ENCODE results near the gene CHMP2A.

CHMP2A gene

DNA sequence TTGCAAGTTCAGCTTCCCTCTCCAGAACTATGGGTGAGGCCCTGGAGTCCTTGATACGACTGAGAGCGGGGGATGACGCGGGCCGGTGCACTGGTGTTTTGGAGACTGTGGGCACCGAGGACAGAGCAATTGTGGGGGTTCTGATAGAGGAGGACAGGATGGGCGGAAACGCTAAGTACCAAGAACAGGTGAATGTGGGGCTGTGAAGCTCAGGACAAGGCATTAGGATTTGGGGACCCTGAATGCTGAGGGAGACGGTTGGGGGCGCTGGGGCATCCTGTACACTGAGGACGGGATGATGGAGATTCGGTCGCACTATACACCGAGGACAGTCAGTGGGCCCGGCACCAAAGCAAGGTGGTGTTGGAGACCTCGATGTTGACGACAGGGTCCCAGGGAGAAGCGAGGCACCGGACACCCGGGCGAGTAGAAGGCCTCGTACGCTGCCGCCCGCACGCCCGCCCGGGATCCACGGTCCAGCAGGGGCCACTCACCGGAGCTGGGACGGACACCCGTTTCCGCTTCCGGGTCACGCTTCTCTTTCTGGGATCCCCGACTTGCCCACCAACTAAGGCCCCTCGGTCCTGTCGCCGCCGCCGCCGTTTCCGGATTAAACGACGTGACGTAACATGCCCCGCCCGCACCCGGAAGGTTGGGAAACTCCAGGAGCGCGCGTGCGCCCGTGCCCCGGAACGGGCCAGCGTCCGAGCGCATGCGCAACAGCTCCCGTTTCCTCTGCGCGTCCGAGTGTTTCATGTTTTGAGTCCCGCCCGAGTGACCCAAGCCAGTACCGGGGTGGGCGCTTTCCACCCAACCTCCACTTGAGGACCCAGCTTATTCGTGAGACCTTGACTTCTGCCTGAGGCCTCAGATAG lies at the start of gene CHMP2A:
TSS of gene CHMP2A (minus strand) at position 612 of the 875 bp plus-strand sequence. CDS start 893 bp downstream, outside the sequence.
- peak within 1 kb of the TSS; percentile 68 for H3K4me3 ChIP-seq (ENCODE audit: low read depth, low read length)
- TF ChIP-seq, protein P1, sequence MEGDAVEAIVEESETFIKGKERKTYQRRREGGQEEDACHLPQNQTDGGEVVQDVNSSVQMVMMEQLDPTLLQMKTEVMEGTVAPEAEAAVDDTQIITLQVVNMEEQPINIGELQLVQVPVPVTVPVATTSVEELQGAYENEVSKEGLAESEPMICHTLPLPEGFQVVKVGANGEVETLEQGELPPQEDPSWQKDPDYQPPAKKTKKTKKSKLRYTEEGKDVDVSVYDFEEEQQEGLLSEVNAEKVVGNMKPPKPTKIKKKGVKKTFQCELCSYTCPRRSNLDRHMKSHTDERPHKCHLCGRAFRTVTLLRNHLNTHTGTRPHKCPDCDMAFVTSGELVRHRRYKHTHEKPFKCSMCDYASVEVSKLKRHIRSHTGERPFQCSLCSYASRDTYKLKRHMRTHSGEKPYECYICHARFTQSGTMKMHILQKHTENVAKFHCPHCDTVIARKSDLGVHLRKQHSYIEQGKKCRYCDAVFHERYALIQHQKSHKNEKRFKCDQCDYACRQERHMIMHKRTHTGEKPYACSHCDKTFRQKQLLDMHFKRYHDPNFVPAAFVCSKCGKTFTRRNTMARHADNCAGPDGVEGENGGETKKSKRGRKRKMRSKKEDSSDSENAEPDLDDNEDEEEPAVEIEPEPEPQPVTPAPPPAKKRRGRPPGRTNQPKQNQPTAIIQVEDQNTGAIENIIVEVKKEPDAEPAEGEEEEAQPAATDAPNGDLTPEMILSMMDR (IDR thresholded peaks at IDR 0.05; ENCODE audit: low read depth, low read length, missing control alignments), result no peak
- DNase-seq (ENCODE audit: low read depth), result peak; percentile 86

DNA sequence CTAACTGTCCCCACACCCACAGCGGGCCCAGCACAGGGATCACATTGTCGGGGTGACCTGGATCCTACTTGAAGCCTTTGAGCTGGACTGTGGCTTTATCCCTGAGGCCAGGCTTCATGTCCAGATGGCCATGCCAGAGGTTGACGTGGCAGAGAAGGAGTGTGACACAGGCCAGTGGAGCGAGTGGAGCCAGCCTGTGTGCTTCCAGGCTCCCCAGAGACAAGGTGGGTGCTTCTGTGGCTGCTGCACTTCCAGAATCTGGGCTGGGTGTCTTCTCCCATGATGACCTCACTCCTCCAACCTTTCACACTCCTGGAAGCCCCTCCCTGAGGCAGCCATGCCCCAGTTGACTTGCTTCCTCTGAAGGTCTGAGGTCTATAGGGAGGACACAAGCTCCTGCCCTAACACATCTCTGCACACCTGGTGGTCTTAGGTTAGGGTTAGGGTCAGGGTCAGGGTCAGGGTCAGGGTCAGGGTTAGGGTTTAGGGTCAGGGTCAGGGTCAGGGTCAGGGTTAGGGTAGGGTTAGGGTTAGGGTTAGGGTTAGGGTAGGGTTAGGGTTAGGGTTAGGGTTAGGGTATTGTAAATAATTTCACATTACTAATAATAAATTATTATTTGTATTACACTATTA lies 31.3 kb upstream of the CHMP2A start:
- no peak overlapping the region for H3K4me3 ChIP-seq (ENCODE audit: low read depth, low read length)
- TF ChIP-seq, protein P1 (IDR thresholded peaks at IDR 0.05; ENCODE audit: low read depth, low read length, missing control alignments), result no peak
- no peak for DNase-seq (ENCODE audit: low read depth)

DNA sequence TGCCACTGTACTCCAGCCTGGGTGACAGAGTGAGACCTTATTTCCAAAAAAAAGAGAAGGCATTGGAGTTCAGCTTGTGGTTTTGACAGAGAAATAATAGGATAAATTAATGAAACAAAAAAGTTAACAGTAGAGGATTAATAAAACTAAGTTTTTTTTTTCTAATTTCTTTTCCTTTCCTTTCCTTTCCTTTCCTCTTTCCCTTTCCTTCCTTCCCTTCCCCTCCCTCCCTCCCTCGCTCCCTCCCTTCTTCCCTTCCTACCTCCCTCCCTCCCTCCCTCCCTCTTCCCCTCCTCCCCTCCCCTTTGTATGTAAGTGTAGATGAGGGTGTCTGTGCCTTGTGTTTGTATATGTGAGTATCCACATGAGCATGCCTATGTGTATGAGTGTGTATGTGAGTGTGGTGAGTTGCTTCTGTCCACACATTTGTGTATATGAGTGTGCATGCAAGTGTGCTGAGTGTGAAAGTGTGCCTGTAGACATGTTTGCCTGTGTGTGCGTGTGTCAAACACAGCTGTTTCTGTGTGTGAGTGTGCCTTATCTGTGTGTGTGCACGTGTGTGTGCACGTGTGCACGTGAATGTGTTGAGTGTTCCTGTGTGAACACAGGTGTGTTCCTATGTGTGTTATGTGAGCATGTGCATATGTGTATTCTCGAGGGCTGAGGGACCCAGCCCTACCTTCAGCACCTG lies 30.7 kb upstream of the CHMP2A start:
- TF ChIP-seq, protein P1 (IDR thresholded peaks at IDR 0.05; ENCODE audit: low read depth, low read length, missing control alignments), result no peak
- DNase-seq (ENCODE audit: low read depth), result no peak
- no peak overlapping the region for H3K4me3 ChIP-seq (ENCODE audit: low read depth, low read length)

DNA sequence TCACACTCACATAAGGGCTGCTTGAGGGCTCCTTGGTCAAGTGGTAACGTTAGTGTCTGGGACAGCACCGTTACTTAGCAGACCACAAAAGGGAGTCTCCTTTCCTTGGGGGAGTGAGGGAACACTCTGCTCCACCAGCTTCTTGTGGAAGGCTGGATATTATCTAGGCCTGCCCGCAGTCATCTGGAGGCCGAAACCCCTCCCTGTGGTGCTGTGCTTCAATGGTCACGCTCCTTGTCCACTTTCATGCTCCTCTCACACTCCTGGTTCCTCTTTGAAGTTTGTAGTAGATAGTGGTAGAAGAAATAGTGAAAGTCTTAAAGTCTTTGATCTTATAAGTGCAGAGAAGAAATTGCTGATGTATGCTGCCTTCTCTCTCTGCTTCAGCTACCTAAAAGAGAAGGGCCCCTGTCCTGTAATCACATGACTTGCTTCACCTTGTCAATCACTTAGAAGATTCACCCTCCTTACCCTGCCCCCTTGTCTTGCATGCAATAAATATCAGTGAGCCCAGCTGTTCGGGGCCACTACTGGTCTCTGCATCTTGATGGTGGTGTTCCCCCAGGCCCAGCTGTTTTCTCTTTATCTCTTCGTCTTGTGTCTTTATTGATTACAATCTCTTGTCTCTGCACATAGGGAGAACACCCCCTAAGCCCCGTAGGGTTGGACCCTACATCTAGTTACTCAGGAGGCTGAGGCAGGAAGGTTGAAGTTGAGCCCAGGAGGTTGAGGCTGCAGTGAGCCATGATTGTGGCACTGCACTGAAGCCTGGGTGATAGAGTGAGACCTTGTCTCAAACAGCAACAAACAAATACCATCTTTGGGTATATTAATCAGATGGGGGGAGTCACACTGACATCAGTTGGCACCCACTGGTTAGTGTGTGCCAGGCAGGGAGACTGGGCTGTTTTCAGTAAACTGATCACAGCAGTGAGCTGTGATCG lies 29.9 kb upstream of the CHMP2A start:
- DNase-seq (ENCODE audit: low read depth), result no peak
- H3K4me3 ChIP-seq (ENCODE audit: low read depth, low read length), result no peak overlapping the region
- TF ChIP-seq, protein P1 (IDR thresholded peaks at IDR 0.05; ENCODE audit: low read depth, low read length, missing control alignments), result no peak

DNA sequence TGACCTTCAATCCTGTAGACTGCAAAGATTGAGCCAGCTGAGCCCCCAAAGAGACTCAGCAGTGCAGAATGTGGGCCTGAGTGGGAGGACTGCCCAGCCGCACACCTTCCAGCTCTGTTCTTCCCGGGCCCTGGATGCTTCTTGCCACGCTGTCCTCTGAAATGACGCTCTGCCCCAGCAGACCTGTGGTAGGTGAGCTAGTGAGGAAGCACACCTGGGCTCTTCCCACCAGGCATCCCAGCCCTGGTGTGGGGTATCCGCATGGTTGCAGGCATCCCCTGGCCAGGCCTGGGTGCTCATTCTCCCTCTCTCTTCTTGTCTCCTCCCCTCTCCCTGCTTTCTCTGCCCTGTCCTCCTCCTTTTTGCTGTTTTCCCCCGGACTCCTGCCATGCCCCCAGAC lies 28.1 kb upstream of the CHMP2A start:
- DNase-seq (ENCODE audit: low read depth), result no peak
- TF ChIP-seq, protein P1 (IDR thresholded peaks at IDR 0.05; ENCODE audit: low read depth, low read length, missing control alignments), result no peak
- no peak overlapping the region for H3K4me3 ChIP-seq (ENCODE audit: low read depth, low read length)
